K562 treated with DMSO at 1 percent for 24 hours (cell line): ENCODE measurements around the gene GPR26. TPM values are rescaled to one million over a fixed set of nuclear protein-coding genes. Genes with fewer than 3 reads are reported as not detected.

ENCODE experiments used
- total RNA-seq: library from RNA; unstranded; fragments of 300-600 nt; gene quantifications from 2 replicates; pipeline ENCODE4 v1.2.3, GENCODE V29; 2022; ENCODE audit warnings: low read depth; ENCODE audit not compliant: insufficient read depth

The GPR26 gene
- not detected in 2 replicates for total RNA-seq

GRCh38 chr10:123666318-123667236 lies at the start of gene GPR26:
TSS of gene GPR26 (plus strand) at chr10:123666355. CDS start at chr10:123666408, 53 bp downstream.

Other genes with a start within 250 kb of the GPR26 start
- gene CPXM2, start 225.5 kb downstream of the GPR26 start, total RNA-seq: not detected in 2 replicates